Pancreas (tissue), 10 donors: Measurements from ENCODE around the gene CLSTN2. TPM values are rescaled to one million over a fixed set of nuclear protein-coding genes. Genes with fewer than 3 reads are reported as not detected.

ENCODE experiments used
- ATAC-seq, 4 donors: fragments of 200-7000 bp; cut with Tn5 transposase; one replicate each; pipeline versions ENCODE4 v1.8.0 to v1.9.1; 2020; ENCODE audit warnings: mild to moderate bottlenecking in 4 of 4, moderate library complexity in 4 of 4
- DNase-seq, 6 donors: peaks; one replicate each; pipeline ENCODE4 v3.0.0-alpha.2; 2020
- FAIRE-seq: peaks from 2 replicates; lab custom pipeline; 2012; peaks lifted over from hg19 to GRCh38; lab: Jason Lieb, UNC
- H3K27ac ChIP-seq, 4 donors: fragments of 200-600 bp; sonication (generic); 1 replicate in 3 of 4; 2 replicates in 1 of 4; pipeline versions ENCODE4 v1.5.0 to v1.8.0; 2020
- H3K27me3 ChIP-seq, 4 donors: fragments of 200-600 bp; one replicate each; pipeline ENCODE4 v1.8.0; 2021
- H3K36me3 ChIP-seq, 3 donors: fragments of 200-600 bp; sonication (generic) in 1 of 3; one replicate each; pipeline versions ENCODE4 v1.5.0 to v1.8.0; 2020 to 2021
- H3K4me1 ChIP-seq, 3 donors: fragments of 200-600 bp; one replicate each; pipeline ENCODE4 v1.8.0; 2021
- H3K4me3 ChIP-seq, 4 donors: fragments of 200-600 bp; sonication (generic) in 2 of 4; one replicate each; pipeline versions ENCODE4 v1.5.0 to v1.8.0; 2020 to 2021
- H3K9me3 ChIP-seq, 4 donors: fragments of 200-600 bp; one replicate each; pipeline ENCODE4 v1.8.0; 2021
- CTCF ChIP-seq, 4 donors: fragments of 200-600 bp; sonication (generic) in 3 of 4; IDR thresholded peaks; one replicate each; pipeline versions ENCODE4 v1.5.0 to v1.8.0; 2021; ENCODE audit warnings: antibody characterized with exemption in 4 of 4
- WGBS, 2 donors: extraction: QIAGEN DNeasy Blood & Tissue Kit; methylation state at CpG; one replicate each; pipeline ENCODE4 v1.1.7; 2013; 5-methylcytosine and 5-hydroxymethylcytosine counted together
- intact Hi-C, 3 donors: fragments of 100-400 bp; cut with DNase I; formaldehyde crosslinking; loops; one replicate each; pipeline versions ENCODE4 v1.11.1 to v1.14.2; 2022
- polyA plus RNA-seq, 2 donors: library from polyadenylated mRNA; stranded (reverse); fragments of 200-250 nt; gene quantifications; one replicate each; pipeline ENCODE4 v1.2.3, GENCODE V29; 2013
- total RNA-seq, 6 donors: library from RNA; stranded (reverse); fragmentation: NEBNext Ultra II Directional in 4 of 6; extraction: Animal tissue kit (Norgen Biotek cat#: 25700) in 4 of 6; gene quantifications; one replicate each; pipeline versions ENCODE4 v1.2.1 to v1.2.4, GENCODE V29; 2021 to 2023
- donor health status: healthy with polysubstance abuse.
- donor health status: DM: no; HTN: no; CAD: no; lungs with moderate emphysema.
- donor health status: DM: no; HTN: no; CAD: no.
- donor health status: control.
- donor health status: control.
- donor health status: Bipolar disorder and iron deficiency.
- donor health status: DM: yes; HTN: yes; CAD: no.
- donor health status: DM: no; HTN: no; CAD: no.
- donor health status: DM: no; HTN: no; CAD: no.
- donor health status: DM: yes; HTN: yes; CAD: no.

Gene CLSTN2
- total and polyA plus RNA-seq, 8 donors: 0.65 to 9.3 (median 2.9) TPM

DNA sequence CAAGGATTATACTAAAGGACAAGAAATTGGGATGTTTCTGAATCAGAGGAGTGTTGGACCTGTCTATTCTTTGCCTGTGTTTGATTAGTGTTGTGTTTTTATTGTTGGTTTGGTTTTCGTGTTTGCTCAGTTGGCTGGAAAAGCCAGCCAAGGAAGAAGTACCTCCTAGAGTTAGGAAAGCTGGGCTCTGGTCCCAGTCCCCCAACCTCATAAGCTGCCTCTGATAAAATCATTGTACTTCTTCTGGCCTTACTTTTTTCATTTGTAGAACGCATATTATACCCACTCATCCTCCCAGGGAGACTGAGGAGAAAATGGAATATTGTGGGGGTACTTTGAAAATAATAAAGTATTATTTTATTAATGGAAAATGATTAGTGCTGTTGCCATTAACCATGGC lies 565.5 kb downstream of the CLSTN2 start:
- TF ChIP-seq CTCF (IDR thresholded peaks at IDR 0.05): no peak
- DNase-seq (no peak), ATAC-seq (no peak), FAIRE-seq (no peak)
- 57% methylated on average over 2 of the region's 2 CpGs for WGBS, 2 donors
- Histone ChIP-seq H3K27me3 (no peaks in the 10 kb centered on the region), H3K4me3 (no peak overlapping the region), H3K36me3 (no peaks in the 10 kb centered on the region), H3K27ac (peak overlapping the region in 1 of 4 donors; percentile 16), H3K4me1 (no peaks in the 10 kb centered on the region), H3K9me3 (no peaks in the 10 kb centered on the region)
- intact Hi-C loops: no loop called here

GRCh38 chr3:140501061-140501769 lies 566.2 kb downstream of the CLSTN2 start:
- Histone ChIP-seq H3K9me3 (no peaks in the 10 kb centered on the region), H3K27ac (peak overlapping the region in 1 of 4 donors; percentile 16), H3K27me3 (no peaks in the 10 kb centered on the region), H3K4me3 (no peak overlapping the region), H3K4me1 (no peaks in the 10 kb centered on the region), H3K36me3 (no peaks in the 10 kb centered on the region)
- intact Hi-C loops: no loop called here
- WGBS, 2 donors: 59 to 61% methylated on average over 4 of the region's 4 CpGs
- DNase-seq (peak in 2 of 6 donors; percentile 11 to 25), ATAC-seq (peak; percentile 28 to 78 (median 70)), FAIRE-seq (no peak)
- no peak for TF ChIP-seq CTCF (IDR thresholded peaks at IDR 0.05)

DNA sequence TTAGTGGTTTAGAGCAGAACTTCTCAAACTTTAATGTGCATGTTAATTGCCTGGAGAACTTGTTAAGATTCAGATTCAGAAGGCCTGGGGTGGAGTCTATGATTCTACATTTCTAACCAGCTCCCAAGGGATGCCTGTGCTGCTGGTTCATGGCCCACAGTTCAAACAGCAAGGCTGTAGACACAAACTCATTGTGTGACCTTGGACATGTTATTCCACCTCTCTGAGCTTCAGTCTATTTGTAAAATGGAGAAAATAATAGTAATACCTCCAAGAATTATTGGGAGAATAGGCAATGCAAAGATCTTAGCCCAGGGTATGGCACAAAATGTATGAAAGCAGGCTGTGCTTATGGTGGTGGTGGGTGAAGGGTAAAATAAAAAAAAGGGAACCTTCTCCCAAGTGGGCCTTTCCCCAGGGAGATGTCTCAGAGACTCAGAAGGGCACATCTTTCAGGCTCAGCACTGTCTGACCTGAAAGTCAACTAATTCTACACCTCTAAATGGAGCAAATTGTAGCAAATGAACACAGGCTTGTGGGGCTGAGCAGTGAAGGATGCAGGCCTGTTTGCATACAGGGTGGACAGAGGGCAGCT lies 566.9 kb downstream of the CLSTN2 start:
- FAIRE-seq (no peak), ATAC-seq (no peak), DNase-seq (no peak)
- no peak overlapping the region for H3K4me3 ChIP-seq
- H3K27ac ChIP-seq: no peak overlapping the region
- TF ChIP-seq CTCF (IDR thresholded peaks at IDR 0.05): no peak
- H3K4me1 ChIP-seq: no peaks in the 10 kb centered on the region
- intact Hi-C loops: no loop called here
- H3K9me3 ChIP-seq: no peaks in the 10 kb centered on the region
- no peaks in the 10 kb centered on the region for H3K27me3 ChIP-seq
- no peaks in the 10 kb centered on the region for H3K36me3 ChIP-seq

- H3K9me3 ChIP-seq: no peaks in the 10 kb centered on the region
Observed at GRCh38 chr3:140505213-140505612, 570.2 kb downstream of the CLSTN2 start.

More at GRCh38 chr3:140505213-140505612, 570.2 kb downstream of the CLSTN2 start:
- no peak for TF ChIP-seq CTCF (IDR thresholded peaks at IDR 0.05)
- ATAC-seq (peak in 3 of 4 donors; percentile 71 to 86 (median 72)), DNase-seq (peak in 2 of 6 donors; percentile 10 to 20), FAIRE-seq (no peak)
- intact Hi-C loops: no loop called here
- H3K4me1 ChIP-seq: no peaks in the 10 kb centered on the region
- H3K4me3 ChIP-seq: no peak overlapping the region
- peak overlapping the region in 1 of 4 donors; percentile 24 for H3K27ac ChIP-seq
- H3K36me3 ChIP-seq: no peaks in the 10 kb centered on the region
- WGBS, 2 donors: 30 to 33% methylated on average over 3 of the region's 3 CpGs
- no peaks in the 10 kb centered on the region for H3K27me3 ChIP-seq
